ENCODE results near the gene CSRP3.

DNA sequence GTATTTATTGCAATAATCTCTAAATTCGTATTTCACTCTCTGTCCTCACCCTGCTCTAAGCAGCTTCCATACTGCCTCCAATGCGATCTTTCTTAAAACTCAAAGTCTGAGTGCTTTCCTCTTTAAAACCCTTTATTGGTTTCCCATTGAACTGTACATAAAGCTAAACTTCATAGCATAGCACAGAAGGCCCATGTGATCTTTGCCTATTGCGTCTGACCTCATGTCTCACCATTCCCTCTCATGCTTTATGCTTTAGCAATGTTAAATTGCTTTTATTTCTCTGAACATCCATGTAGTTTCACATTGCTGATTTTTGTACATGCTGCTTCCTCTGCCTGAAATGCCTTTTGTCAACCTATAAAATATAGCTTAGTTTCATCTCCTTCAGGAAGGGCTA is 56.5 kb downstream of the CSRP3 start:
- TF ChIP-seq, protein P1, sequence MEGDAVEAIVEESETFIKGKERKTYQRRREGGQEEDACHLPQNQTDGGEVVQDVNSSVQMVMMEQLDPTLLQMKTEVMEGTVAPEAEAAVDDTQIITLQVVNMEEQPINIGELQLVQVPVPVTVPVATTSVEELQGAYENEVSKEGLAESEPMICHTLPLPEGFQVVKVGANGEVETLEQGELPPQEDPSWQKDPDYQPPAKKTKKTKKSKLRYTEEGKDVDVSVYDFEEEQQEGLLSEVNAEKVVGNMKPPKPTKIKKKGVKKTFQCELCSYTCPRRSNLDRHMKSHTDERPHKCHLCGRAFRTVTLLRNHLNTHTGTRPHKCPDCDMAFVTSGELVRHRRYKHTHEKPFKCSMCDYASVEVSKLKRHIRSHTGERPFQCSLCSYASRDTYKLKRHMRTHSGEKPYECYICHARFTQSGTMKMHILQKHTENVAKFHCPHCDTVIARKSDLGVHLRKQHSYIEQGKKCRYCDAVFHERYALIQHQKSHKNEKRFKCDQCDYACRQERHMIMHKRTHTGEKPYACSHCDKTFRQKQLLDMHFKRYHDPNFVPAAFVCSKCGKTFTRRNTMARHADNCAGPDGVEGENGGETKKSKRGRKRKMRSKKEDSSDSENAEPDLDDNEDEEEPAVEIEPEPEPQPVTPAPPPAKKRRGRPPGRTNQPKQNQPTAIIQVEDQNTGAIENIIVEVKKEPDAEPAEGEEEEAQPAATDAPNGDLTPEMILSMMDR (IDR thresholded peaks at IDR 0.05; ENCODE audit: low read depth, low read length, missing input control) = no peak
- no peak for TF ChIP-seq RXRA (IDR thresholded peaks at IDR 0.05)
- no peak for TF ChIP-seq YY1 (IDR thresholded peaks at IDR 0.05)

Data from liver (tissue), 3 donors.